ENCODE measurements around the gene COX19. TPM values are rescaled to one million over a fixed set of nuclear protein-coding genes. Genes with fewer than 3 reads are reported as not detected.

The COX19 gene
- total RNA-seq, 1 donor from 2014 or later, result 10.8 TPM

GRCh38 chr7:982511-983003 lies 7.2 kb upstream of the COX19 start:
- no peaks in the 10 kb centered on the region for H3K27me3 ChIP-seq
- intact Hi-C loops (cut with DNase I), result no loop called here

DNA sequence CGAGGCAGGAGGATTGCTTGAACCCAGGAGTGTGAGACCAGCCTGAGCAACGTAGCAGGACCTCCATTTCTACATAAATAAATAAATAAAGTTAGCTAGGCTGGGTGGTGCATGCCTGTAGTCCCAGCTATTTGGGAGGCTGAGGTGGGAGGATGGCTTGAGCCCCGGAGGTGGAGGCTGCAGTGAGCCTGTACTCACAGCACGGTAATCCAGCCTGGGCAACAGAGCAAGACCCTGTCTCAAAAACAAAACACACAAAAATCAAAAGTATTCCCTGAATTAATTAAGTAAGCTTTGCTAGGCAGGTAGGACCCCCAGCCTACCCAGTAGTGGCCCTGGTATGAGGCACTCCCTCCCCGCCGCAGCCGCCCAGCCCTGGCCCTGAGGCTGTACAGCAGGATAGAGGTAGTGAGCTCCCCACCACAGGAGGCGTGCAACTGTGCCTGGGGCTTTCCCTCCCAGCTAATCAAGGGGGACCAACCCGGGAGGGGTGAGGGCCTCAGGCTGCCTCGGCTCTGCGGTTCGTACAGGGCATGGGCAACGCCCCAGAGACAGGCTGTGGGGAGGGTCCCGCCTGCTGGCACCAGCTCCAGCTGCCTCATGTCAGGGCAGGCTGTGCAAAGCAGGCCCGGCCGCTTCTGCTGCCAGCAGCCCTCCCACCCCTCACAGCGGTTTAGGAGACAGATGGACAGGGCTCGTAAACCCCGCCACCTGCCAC lies 6.6 kb upstream of the COX19 start:
- H3K27ac ChIP-seq, result no peak overlapping the region
- no peaks in the 10 kb centered on the region for H3K36me3 ChIP-seq
- TF ChIP-seq POLR2A (IDR thresholded peaks at IDR 0.05) (no peak), POLR2AphosphoS5 (IDR thresholded peaks at IDR 0.05; ENCODE audit: insufficient read depth in 1 of 2, low read depth in 1 of 2) (no peak)
- TF ChIP-seq, protein P1, sequence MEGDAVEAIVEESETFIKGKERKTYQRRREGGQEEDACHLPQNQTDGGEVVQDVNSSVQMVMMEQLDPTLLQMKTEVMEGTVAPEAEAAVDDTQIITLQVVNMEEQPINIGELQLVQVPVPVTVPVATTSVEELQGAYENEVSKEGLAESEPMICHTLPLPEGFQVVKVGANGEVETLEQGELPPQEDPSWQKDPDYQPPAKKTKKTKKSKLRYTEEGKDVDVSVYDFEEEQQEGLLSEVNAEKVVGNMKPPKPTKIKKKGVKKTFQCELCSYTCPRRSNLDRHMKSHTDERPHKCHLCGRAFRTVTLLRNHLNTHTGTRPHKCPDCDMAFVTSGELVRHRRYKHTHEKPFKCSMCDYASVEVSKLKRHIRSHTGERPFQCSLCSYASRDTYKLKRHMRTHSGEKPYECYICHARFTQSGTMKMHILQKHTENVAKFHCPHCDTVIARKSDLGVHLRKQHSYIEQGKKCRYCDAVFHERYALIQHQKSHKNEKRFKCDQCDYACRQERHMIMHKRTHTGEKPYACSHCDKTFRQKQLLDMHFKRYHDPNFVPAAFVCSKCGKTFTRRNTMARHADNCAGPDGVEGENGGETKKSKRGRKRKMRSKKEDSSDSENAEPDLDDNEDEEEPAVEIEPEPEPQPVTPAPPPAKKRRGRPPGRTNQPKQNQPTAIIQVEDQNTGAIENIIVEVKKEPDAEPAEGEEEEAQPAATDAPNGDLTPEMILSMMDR (IDR thresholded peaks at IDR 0.05), result no peak
- H3K4me3 ChIP-seq, result no peak overlapping the region
- H3K9me3 ChIP-seq, result no peaks in the 10 kb centered on the region
- no peak for DNase-seq (ENCODE audit: extremely low spot score in 2 of 2)
- H3K4me1 ChIP-seq, result peaks cover 18% of the 10 kb centered on the region
- intact Hi-C loops (cut with DNase I), result no loop called here
- no peaks in the 10 kb centered on the region for H3K27me3 ChIP-seq

More at GRCh38 chr7:982511-983003, 7.2 kb upstream of the COX19 start:
- no peak for DNase-seq (ENCODE audit: extremely low spot score in 2 of 2)
- Histone ChIP-seq H3K36me3 (no peaks in the 10 kb centered on the region), H3K9me3 (no peaks in the 10 kb centered on the region), H3K4me3 (no peak overlapping the region), H3K27ac (no peak overlapping the region), H3K4me1 (peaks cover 18% of the 10 kb centered on the region)
- TF ChIP-seq, protein P1 (IDR thresholded peaks at IDR 0.05), result no peak
- TF ChIP-seq POLR2AphosphoS5 (IDR thresholded peaks at IDR 0.05; ENCODE audit: insufficient read depth in 1 of 2, low read depth in 1 of 2), result no peak
- TF ChIP-seq POLR2A (IDR thresholded peaks at IDR 0.05), result no peak

- DNase-seq (ENCODE audit: extremely low spot score in 2 of 2), result no peak
- Histone ChIP-seq H3K9me3 (no peaks in the 10 kb centered on the region), H3K27me3 (no peaks in the 10 kb centered on the region), H3K27ac (no peak overlapping the region), H3K36me3 (no peaks in the 10 kb centered on the region), H3K4me3 (no peak overlapping the region), H3K4me1 (peaks cover 24% of the 10 kb centered on the region)
- TF ChIP-seq, protein P1 (IDR thresholded peaks at IDR 0.05), result no peak
- no peak for TF ChIP-seq POLR2AphosphoS5 (IDR thresholded peaks at IDR 0.05; ENCODE audit: insufficient read depth in 1 of 2, low read depth in 1 of 2)
- no peak for TF ChIP-seq POLR2A (IDR thresholded peaks at IDR 0.05)
- intact Hi-C loops (cut with DNase I), result no loop called here
These were observed 4.7 kb upstream of the COX19 start for GRCh38 chr7:979886-980571.

DNA sequence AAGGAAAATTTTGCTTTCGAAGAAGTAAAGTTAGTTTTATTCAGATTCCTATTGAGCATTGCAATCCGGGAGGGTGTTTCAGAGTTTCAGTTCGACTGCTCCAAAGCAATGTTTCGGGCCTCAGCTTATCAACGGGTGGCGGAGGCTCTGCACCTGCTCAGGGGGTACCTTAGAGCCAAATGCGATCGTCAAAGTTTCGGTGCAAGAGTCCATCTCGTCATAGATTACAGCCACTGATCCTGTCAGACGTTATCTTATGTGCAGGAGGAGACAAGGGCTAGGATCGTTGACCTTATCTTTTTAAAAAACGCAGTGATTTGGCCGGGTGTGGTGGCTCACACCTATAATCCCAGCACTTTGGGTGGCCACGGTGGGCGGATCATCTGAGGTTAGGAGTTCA lies 3.8 kb upstream of the COX19 start:
- H3K27me3 ChIP-seq, result no peaks in the 10 kb centered on the region
- no peak overlapping the region for H3K27ac ChIP-seq
- intact Hi-C loops (cut with DNase I), result no loop called here
- H3K4me1 ChIP-seq, result peaks cover 31% of the 10 kb centered on the region
- H3K36me3 ChIP-seq, result no peaks in the 10 kb centered on the region
- H3K4me3 ChIP-seq, result no peak overlapping the region
- no peaks in the 10 kb centered on the region for H3K9me3 ChIP-seq
- TF ChIP-seq, protein P1 (IDR thresholded peaks at IDR 0.05), result no peak
- TF ChIP-seq POLR2AphosphoS5 (IDR thresholded peaks at IDR 0.05; ENCODE audit: insufficient read depth in 1 of 2, low read depth in 1 of 2), result no peak
- no peak for TF ChIP-seq POLR2A (IDR thresholded peaks at IDR 0.05)
- no peak for DNase-seq (ENCODE audit: extremely low spot score in 2 of 2)
